ENCODE data around the gene ATP11A. TPM values are rescaled to one million over a fixed set of nuclear protein-coding genes. Genes with fewer than 3 reads are reported as not detected.

ATP11A gene
- total RNA-seq = 10 to 100 TPM; 14.8 to 72.7 (median 36.2) TPM
- polyA plus RNA-seq = 10 to 100 TPM in 1 of 2 donors, 1 to 10 TPM in 1; 6.6 to 25.3 TPM
- long read RNA-seq, donor 1, partial matches to known transcripts = 3 of 12 reads
- long read RNA-seq, donor 1, other reads (novel, unspliced or antisense) = 8 of 12 reads
- long read RNA-seq, donor 2, full-length matches to known transcripts = 16 of 16 reads
- long read RNA-seq, donor 2, partial matches to known transcripts = 0 of 16 reads
- long read RNA-seq, donor 2, other reads (novel, unspliced or antisense) = 0 of 16 reads
- long read RNA-seq, donor 3, partial matches to known transcripts = 0 of 7 reads
- long read RNA-seq, donor 3, other reads (novel, unspliced or antisense) = 4 of 7 reads

DNA sequence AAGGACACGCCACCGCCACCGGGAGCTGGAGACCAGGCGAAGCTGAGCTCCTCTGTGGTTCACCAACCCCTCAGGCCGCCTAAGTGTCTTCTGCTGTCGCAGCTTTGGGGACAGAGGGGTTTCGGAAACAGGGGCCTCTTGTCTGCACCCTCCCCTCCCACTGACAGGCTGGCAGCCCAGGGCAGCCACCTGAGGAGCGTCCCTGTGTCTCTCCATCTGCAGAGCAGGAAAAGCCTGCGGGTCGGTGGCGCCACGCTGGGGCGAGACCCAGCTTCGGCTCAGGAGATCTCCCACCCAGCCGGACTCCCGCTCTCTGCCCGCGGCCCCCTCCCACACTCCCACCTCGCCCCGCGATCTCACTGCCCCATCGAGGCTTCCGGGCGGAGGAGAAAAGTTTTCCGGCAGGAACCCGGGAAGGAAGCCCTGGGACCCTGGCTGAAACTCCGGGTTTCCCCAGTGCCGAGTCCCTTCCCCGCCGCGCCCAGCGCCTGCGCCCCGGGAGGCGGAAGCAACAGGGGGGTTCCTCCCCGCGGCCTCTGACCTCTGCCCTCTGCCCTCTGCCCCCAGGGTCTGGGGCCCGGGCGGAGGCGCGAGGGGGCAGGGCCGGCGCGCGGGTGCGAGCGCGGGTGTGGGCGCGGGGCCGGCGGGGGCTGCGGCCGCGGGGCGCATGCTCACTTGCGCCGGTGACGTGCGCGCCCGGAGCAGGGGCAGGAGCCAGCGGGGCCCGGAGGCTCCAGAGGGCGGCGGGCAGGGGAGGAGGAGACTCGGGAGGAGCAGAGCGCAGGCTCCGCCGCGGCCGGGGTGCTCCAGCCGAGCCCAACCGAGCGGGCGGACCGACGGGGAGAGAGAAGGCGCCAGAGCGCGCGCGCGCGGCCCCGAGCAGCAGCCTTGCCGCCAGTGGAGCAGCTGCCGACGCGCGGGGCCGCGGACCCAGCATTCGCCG, at the start of gene ATP11A:
Gene ATP11A, plus strand, starts transcription at position 736 of the 943 bp plus-strand sequence. CDS start 379 bp downstream, outside the sequence.
- Histone ChIP-seq H3K27me3 (no peaks in the 10 kb centered on the region), H3K27ac (peak within 1 kb of the TSS; percentile 91 to 92), H3K4me3 (peak within 1 kb of the TSS; percentile 60), H3K4me1 (ENCODE audit: insufficient read depth) (peaks cover 2% of the 10 kb centered on the region), H3K9me3 (no peaks in the 10 kb centered on the region), H3K36me3 (no peaks in the 10 kb centered on the region)
- TF ChIP-seq, protein P1, sequence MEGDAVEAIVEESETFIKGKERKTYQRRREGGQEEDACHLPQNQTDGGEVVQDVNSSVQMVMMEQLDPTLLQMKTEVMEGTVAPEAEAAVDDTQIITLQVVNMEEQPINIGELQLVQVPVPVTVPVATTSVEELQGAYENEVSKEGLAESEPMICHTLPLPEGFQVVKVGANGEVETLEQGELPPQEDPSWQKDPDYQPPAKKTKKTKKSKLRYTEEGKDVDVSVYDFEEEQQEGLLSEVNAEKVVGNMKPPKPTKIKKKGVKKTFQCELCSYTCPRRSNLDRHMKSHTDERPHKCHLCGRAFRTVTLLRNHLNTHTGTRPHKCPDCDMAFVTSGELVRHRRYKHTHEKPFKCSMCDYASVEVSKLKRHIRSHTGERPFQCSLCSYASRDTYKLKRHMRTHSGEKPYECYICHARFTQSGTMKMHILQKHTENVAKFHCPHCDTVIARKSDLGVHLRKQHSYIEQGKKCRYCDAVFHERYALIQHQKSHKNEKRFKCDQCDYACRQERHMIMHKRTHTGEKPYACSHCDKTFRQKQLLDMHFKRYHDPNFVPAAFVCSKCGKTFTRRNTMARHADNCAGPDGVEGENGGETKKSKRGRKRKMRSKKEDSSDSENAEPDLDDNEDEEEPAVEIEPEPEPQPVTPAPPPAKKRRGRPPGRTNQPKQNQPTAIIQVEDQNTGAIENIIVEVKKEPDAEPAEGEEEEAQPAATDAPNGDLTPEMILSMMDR (IDR thresholded peaks at IDR 0.05) = peak in 2 of 3 donors; percentile 8 to 36
- TF ChIP-seq POLR2A (IDR thresholded peaks at IDR 0.05) = peak; percentile 89
- no peak for TF ChIP-seq EP300 (IDR thresholded peaks at IDR 0.05)
- WGBS, 3 donors = 2 to 4% (median 4%) methylated on average over 67 to 95 of the region's 95 CpGs
- intact Hi-C loops (cut with DNase I) = loop anchor here in 1 of 4 donors (5.0 kb wide), 1 partner anchor 188 kb away; no protein-coding TSS in a partner anchor
- DNase-seq = peak; percentile 93 to 96 (median 94)

DNA sequence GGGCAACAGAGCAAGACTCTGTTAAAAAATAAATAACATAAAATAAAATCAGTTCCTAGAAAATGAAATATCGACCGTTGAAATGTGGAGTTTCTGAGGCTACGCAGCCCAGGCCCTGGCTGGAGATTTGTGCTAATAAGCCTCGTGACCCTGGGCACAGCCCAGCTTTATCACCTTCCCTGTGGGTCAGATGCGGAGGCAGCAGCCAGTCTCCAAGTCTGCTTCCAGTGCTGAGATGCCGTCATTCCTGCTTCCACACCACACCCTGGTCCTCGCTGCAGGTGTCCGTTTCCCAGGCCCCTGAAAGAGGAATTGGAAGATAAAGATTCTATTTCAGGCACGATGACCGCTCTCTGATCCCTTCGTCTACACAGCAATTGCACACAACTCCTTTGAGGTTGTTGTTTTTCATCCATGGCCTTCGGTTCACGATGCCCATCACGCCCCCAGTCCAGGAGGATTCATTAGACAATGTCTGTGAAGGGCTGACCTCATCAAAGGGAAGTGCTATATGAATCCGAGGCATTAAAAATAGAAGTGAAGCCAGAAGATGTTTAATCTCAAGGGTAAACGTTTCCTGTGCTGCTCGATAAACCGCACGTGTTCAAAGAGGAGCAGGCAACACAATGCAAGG, 48.3 kb upstream of the ATP11A start:
- TF ChIP-seq POLR2A (IDR thresholded peaks at IDR 0.05) (no peak), EP300 (IDR thresholded peaks at IDR 0.05) (no peak)
- TF ChIP-seq, protein P1 (IDR thresholded peaks at IDR 0.05) = no peak
- H3K9me3 ChIP-seq = no peaks in the 10 kb centered on the region
- WGBS, 3 donors = 60 to 76% (median 66%) methylated on average over 19 of the region's 19 CpGs
- H3K4me3 ChIP-seq = no peak overlapping the region
- H3K4me1 ChIP-seq (ENCODE audit: insufficient read depth) = no peaks in the 10 kb centered on the region
- H3K27ac ChIP-seq = no peak overlapping the region
- H3K27me3 ChIP-seq = no peaks in the 10 kb centered on the region
- H3K36me3 ChIP-seq = no peaks in the 10 kb centered on the region
- intact Hi-C loops (cut with DNase I) = loop anchor here in 3 of 4 donors (2.0 to 10.0 kb wide), 3 partner anchors 233 to 241 kb away; no protein-coding TSS in a partner anchor
- DNase-seq = no peak

DNA sequence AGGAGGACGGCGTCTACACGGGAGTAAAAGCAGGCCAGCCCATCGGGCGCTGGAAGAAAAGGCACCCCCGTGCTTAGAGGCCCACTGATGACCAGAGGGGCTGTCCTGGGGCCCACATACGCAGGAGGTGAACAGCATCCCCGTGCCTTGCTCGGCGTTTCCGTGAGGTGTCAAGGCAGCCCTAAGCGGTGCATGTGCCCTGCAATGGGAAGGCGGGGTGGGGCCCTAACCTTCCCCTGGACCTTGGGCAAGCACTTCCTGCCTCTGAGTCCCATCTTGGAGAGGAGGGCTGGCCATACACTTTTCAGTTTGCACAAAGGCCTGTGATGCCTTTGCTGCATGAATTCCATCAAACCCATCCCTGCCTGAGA, 47.8 kb upstream of the ATP11A start:
- TF ChIP-seq, protein P1 (IDR thresholded peaks at IDR 0.05) = no peak
- TF ChIP-seq EP300 (IDR thresholded peaks at IDR 0.05) (no peak), POLR2A (IDR thresholded peaks at IDR 0.05) (no peak)
- Histone ChIP-seq H3K4me1 (ENCODE audit: insufficient read depth) (no peaks in the 10 kb centered on the region), H3K9me3 (no peaks in the 10 kb centered on the region), H3K27ac (no peak overlapping the region), H3K27me3 (no peaks in the 10 kb centered on the region), H3K36me3 (no peaks in the 10 kb centered on the region), H3K4me3 (no peak overlapping the region)
- intact Hi-C loops (cut with DNase I) = loop anchor here in 2 of 4 donors (5.0 to 10.0 kb wide), 2 partner anchors 233 to 240 kb away; no protein-coding TSS in a partner anchor
- DNase-seq = peak in 1 of 5 donors; percentile 13
- WGBS, 3 donors = 71 to 78% (median 74%) methylated on average over 13 of the region's 13 CpGs
